SK-N-SH treated with all-trans-retinoic acid at 6 μM for 48 hours (cell line): ENCODE measurements around the gene KATNA1.

ENCODE experiments used
- ATAC-seq: fragments of 200-7000 bp; cut with Tn5 transposase; 3 replicates; pipeline ENCODE4 v1.9.1; 2020; ENCODE audit warnings: mild to moderate bottlenecking, moderate library complexity
- ARNTL ChIP-seq: fragments of 450-650 bp; formaldehyde crosslinking; IDR thresholded peaks from 2 replicates; pipeline ENCODE4 v1.5.0; 2020; ENCODE audit warnings: low read depth, mild to moderate bottlenecking, moderate library complexity, borderline replicate concordance
- BACH2 ChIP-seq: fragments of 250-450 bp; sonication (Bioruptor Pico); IDR thresholded peaks from 2 replicates; pipeline ENCODE4 v1.9.0; 2021; ENCODE audit warnings: mild to moderate bottlenecking, borderline replicate concordance
- ESRRG ChIP-seq: fragments of 250-450 bp; sonication (Bioruptor Pico); IDR thresholded peaks from 2 replicates; pipeline ENCODE4 v1.6.1; 2021; ENCODE audit warnings: mild to moderate bottlenecking
- ISL1 ChIP-seq: fragments of 250-450 bp; sonication (Bioruptor Pico); IDR thresholded peaks from 2 replicates; pipeline ENCODE4 v2.1.2; 2022; ENCODE audit warnings: mild to moderate bottlenecking, moderate library complexity
- OSR1 ChIP-seq: fragments of 250-450 bp; sonication (Bioruptor Pico); IDR thresholded peaks from 2 replicates; pipeline ENCODE4 v1.8.0; 2022; ENCODE audit warnings: moderate library complexity, mild to moderate bottlenecking, inconsistent platforms
- PPARA ChIP-seq: fragments of 250-450 bp; sonication (Bioruptor Pico); IDR thresholded peaks from 2 replicates; pipeline ENCODE4 v1.5.0; 2020; ENCODE audit warnings: mild to moderate bottlenecking, borderline replicate concordance
- RARB ChIP-seq: fragments of 250-450 bp; sonication (Bioruptor Pico); IDR thresholded peaks from 2 replicates; pipeline ENCODE4 v1.8.0; 2021; ENCODE audit warnings: mild to moderate bottlenecking, moderate library complexity
- SNAI2 ChIP-seq: fragments of 250-450 bp; sonication (Bioruptor Pico); IDR thresholded peaks from 2 replicates; pipeline ENCODE4 v1.5.0; 2020; ENCODE audit warnings: mild to moderate bottlenecking, moderate library complexity
- TCF4 ChIP-seq: fragments of 250-450 bp; sonication (Bioruptor Pico); IDR thresholded peaks from 2 replicates; pipeline ENCODE4 v1.8.0; 2021; ENCODE audit warnings: mild to moderate bottlenecking, moderate library complexity, borderline replicate concordance
- TOX ChIP-seq: fragments of 250-450 bp; sonication (Bioruptor Pico); IDR thresholded peaks from 2 replicates; pipeline ENCODE4 v1.8.0; 2021; ENCODE audit warnings: mild to moderate bottlenecking, moderate library complexity, borderline replicate concordance
- ZC3H10 ChIP-seq: fragments of 250-450 bp; sonication (Bioruptor Pico); IDR thresholded peaks from 2 replicates; pipeline ENCODE4 v1.5.1; 2021; ENCODE audit warnings: mild to moderate bottlenecking, moderate library complexity
- ZFP3 ChIP-seq: fragments of 250-450 bp; sonication (Bioruptor Pico); IDR thresholded peaks from 2 replicates; pipeline ENCODE4 v1.5.0; 2020; ENCODE audit warnings: mild to moderate bottlenecking, moderate library complexity
- ZFP30 ChIP-seq: fragments of 450-650 bp; formaldehyde crosslinking; IDR thresholded peaks from 2 replicates; pipeline ENCODE4 v1.5.0; 2022; ENCODE audit warnings: mild to moderate bottlenecking, moderate library complexity
- ZNF565 ChIP-seq: fragments of 450-650 bp; formaldehyde crosslinking; conservative IDR thresholded peaks from 2 replicates; pipeline ENCODE4 v1.5.0; 2020; ENCODE audit warnings: low read depth, mild to moderate bottlenecking, moderate library complexity
- ZNF70 ChIP-seq: fragments of 450-650 bp; formaldehyde crosslinking; IDR thresholded peaks from 2 replicates; pipeline ENCODE4 v1.5.0; 2020; ENCODE audit warnings: mild to moderate bottlenecking, moderate library complexity
- ZNF8 ChIP-seq: fragments of 450-650 bp; formaldehyde crosslinking; IDR thresholded peaks from 2 replicates; pipeline ENCODE4 v1.5.0; 2020; ENCODE audit warnings: mild to moderate bottlenecking, moderate library complexity
- TF ChIP-seq, protein P1 (sequence below): fragments of 250-450 bp; sonication (Bioruptor Pico); IDR thresholded peaks from 2 replicates; pipeline ENCODE4 v1.5.0; 2020; ENCODE audit warnings: mild to moderate bottlenecking, moderate library complexity
- TF ChIP-seq, protein P2 (sequence below): fragments of 250-450 bp; sonication (Bioruptor Pico); IDR thresholded peaks from 2 replicates; pipeline ENCODE4 v1.8.0; 2020; ENCODE audit warnings: mild to moderate bottlenecking, moderate library complexity, borderline replicate concordance
- TF ChIP-seq, protein P3 (sequence below): fragments of 250-450 bp; sonication (Bioruptor Pico); IDR thresholded peaks from 2 replicates; pipeline ENCODE4 v1.5.1; 2021; ENCODE audit warnings: mild to moderate bottlenecking, moderate library complexity
- TF ChIP-seq, protein P4 (sequence below): fragments of 250-450 bp; sonication (Bioruptor Pico); IDR thresholded peaks from 2 replicates; pipeline ENCODE4 v1.8.0; 2021; ENCODE audit warnings: low read depth, mild to moderate bottlenecking, moderate library complexity, borderline replicate concordance
- TF ChIP-seq, protein P5 (sequence below): fragments of 250-450 bp; sonication (Bioruptor Pico); IDR thresholded peaks from 2 replicates; pipeline ENCODE4 v1.5.1; 2020; ENCODE audit warnings: low read depth, mild to moderate bottlenecking, moderate library complexity

KATNA1 gene

DNA sequence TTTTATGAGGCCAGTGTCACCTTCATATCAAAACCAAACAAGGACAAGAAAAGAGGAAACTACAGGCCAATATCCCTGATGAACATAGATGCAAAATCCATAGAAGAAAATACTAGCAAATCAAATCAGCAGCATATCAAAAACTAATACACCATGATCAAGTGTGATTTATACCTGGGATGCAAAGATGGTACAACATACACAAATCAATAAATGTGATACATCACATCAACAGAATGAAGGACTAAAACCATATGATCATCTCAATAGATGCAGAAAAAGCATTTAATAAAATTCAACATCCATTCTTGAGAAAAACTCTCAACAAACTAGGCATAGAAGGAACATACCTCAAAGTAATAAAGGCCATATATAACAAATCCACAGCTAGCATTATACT is 90.5 kb downstream of the KATNA1 start:
- no peak for ATAC-seq
- TF ChIP-seq ZFP3 (CRISPR knock-in tag) (no peak), ZNF8 (CRISPR knock-in tag) (no peak), RARB (CRISPR knock-in tag) (no peak), PPARA (CRISPR knock-in tag) (no peak)
- TF ChIP-seq, protein P1, sequence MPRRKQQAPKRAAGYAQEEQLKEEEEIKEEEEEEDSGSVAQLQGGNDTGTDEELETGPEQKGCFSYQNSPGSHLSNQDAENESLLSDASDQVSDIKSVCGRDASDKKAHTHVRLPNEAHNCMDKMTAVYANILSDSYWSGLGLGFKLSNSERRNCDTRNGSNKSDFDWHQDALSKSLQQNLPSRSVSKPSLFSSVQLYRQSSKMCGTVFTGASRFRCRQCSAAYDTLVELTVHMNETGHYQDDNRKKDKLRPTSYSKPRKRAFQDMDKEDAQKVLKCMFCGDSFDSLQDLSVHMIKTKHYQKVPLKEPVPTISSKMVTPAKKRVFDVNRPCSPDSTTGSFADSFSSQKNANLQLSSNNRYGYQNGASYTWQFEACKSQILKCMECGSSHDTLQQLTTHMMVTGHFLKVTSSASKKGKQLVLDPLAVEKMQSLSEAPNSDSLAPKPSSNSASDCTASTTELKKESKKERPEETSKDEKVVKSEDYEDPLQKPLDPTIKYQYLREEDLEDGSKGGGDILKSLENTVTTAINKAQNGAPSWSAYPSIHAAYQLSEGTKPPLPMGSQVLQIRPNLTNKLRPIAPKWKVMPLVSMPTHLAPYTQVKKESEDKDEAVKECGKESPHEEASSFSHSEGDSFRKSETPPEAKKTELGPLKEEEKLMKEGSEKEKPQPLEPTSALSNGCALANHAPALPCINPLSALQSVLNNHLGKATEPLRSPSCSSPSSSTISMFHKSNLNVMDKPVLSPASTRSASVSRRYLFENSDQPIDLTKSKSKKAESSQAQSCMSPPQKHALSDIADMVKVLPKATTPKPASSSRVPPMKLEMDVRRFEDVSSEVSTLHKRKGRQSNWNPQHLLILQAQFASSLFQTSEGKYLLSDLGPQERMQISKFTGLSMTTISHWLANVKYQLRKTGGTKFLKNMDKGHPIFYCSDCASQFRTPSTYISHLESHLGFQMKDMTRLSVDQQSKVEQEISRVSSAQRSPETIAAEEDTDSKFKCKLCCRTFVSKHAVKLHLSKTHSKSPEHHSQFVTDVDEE = no peak

- ATAC-seq = no peak
- TF ChIP-seq, protein P2, sequence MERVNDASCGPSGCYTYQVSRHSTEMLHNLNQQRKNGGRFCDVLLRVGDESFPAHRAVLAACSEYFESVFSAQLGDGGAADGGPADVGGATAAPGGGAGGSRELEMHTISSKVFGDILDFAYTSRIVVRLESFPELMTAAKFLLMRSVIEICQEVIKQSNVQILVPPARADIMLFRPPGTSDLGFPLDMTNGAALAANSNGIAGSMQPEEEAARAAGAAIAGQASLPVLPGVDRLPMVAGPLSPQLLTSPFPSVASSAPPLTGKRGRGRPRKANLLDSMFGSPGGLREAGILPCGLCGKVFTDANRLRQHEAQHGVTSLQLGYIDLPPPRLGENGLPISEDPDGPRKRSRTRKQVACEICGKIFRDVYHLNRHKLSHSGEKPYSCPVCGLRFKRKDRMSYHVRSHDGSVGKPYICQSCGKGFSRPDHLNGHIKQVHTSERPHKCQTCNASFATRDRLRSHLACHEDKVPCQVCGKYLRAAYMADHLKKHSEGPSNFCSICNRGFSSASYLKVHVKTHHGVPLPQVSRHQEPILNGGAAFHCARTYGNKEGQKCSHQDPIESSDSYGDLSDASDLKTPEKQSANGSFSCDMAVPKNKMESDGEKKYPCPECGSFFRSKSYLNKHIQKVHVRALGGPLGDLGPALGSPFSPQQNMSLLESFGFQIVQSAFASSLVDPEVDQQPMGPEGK (CRISPR knock-in tag) = no peak
- no peak for TF ChIP-seq ZFP30 (CRISPR knock-in tag)
Observed at GRCh38 chr6:149551920-149552319, 96.6 kb downstream of the KATNA1 start.

DNA sequence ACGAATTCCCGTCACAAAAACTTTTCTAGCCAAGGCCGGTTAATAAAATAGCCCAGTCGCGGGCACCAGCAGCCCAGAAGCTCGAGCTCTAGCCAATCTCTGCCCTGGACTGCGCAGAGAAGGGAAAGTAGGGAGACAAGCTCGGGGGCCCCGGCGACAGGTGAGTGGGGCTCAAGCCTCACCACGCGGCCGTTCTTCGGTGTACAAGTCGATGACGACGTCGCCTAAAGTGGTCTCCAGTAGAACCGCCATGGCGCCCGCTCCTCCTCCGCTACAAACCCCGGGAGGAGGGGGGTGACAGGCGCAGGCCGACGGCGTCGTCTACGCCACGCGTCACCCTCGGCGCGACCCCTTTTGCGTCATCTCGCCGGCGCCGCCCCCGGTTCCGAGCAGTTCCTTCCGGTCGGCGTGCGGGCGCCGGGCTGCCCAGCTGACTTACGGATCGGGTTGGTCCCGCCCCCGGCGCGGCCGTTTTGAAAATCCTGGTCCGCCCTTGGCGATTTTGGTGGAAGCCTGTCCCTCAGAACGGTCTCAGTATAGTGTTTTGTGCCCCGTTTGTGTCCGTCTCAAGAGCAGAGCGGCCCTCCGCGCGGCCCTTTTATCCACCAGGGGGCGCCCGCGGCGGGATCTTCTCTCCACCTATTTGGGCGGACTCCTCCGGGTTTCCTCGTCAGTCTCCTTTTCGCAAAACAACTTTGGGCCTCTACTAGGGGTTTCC is 102.6 kb downstream of the KATNA1 start, which contains the start of gene PPIL4:
Gene PPIL4, minus strand, starts transcription at position 290 of the 718 bp plus-strand sequence. Its CDS starts 38 bp downstream, at position 252.
- TF ChIP-seq, protein P3, sequence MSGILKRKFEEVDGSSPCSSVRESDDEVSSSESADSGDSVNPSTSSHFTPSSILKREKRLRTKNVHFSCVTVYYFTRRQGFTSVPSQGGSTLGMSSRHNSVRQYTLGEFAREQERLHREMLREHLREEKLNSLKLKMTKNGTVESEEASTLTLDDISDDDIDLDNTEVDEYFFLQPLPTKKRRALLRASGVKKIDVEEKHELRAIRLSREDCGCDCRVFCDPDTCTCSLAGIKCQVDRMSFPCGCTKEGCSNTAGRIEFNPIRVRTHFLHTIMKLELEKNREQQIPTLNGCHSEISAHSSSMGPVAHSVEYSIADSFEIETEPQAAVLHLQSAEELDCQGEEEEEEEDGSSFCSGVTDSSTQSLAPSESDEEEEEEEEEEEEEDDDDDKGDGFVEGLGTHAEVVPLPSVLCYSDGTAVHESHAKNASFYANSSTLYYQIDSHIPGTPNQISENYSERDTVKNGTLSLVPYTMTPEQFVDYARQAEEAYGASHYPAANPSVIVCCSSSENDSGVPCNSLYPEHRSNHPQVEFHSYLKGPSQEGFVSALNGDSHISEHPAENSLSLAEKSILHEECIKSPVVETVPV (CRISPR knock-in tag) = no peak
- TF ChIP-seq ZFP3 (CRISPR knock-in tag) (no peak), ISL1 (CRISPR knock-in tag) (no peak), ZNF70 (CRISPR knock-in tag) (no peak), RARB (CRISPR knock-in tag) (no peak), TOX (CRISPR knock-in tag) (no peak), ZNF8 (CRISPR knock-in tag) (no peak), ZNF565 (CRISPR knock-in tag) (no peak), ZFP30 (CRISPR knock-in tag) (no peak), OSR1 (CRISPR knock-in tag) (no peak), TCF4 (CRISPR knock-in tag) (no peak), ESRRG (CRISPR knock-in tag) (no peak), SNAI2 (CRISPR knock-in tag) (no peak), ARNTL (CRISPR knock-in tag) (no peak), ZC3H10 (CRISPR knock-in tag) (no peak), BACH2 (CRISPR knock-in tag) (no peak)
- TF ChIP-seq, protein P2 (CRISPR knock-in tag) = no peak
- TF ChIP-seq, protein P1 = no peak
- TF ChIP-seq, protein P4, sequence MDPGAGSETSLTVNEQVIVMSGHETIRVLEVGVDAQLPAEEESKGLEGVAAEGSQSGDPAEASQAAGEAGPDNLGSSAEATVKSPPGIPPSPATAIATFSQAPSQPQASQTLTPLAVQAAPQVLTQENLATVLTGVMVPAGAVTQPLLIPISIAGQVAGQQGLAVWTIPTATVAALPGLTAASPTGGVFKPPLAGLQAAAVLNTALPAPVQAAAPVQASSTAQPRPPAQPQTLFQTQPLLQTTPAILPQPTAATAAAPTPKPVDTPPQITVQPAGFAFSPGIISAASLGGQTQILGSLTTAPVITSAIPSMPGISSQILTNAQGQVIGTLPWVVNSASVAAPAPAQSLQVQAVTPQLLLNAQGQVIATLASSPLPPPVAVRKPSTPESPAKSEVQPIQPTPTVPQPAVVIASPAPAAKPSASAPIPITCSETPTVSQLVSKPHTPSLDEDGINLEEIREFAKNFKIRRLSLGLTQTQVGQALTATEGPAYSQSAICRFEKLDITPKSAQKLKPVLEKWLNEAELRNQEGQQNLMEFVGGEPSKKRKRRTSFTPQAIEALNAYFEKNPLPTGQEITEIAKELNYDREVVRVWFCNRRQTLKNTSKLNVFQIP (CRISPR knock-in tag) = no peak
- TF ChIP-seq, protein P5, sequence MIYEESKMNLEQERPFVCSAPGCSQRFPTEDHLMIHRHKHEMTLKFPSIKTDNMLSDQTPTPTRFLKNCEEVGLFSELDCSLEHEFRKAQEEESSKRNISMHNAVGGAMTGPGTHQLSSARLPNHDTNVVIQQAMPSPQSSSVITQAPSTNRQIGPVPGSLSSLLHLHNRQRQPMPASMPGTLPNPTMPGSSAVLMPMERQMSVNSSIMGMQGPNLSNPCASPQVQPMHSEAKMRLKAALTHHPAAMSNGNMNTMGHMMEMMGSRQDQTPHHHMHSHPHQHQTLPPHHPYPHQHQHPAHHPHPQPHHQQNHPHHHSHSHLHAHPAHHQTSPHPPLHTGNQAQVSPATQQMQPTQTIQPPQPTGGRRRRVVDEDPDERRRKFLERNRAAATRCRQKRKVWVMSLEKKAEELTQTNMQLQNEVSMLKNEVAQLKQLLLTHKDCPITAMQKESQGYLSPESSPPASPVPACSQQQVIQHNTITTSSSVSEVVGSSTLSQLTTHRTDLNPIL (CRISPR knock-in tag) = no peak
- ATAC-seq = peak; percentile 92
